ENCODE results near the gene NNT. TPM values are rescaled to one million over a fixed set of nuclear protein-coding genes. Genes with fewer than 3 reads are reported as not detected.
"Not testable (repeated sequence)": the region's sequence is repeated elsewhere in the genome, so short reads cannot be mapped to it uniquely, and the experiment has no call there.

The NNT gene
- total and polyA plus RNA-seq, 2 of the 8 experiments (the other 6 are each of a cell fraction or from before 2014, with no cell fraction given): 11.0 to 22.2 TPM

GRCh38 chr5:43573058-43573457, 29.9 kb upstream of the NNT start (continued):
- no peak for TF ChIP-seq TAF7 (optimal IDR thresholded peaks at IDR 0.05; ENCODE audit: borderline replicate concordance, low read depth, low read length)
- TF ChIP-seq RFX5 (IDR thresholded peaks at IDR 0.05; ENCODE audit: borderline replicate concordance, low read depth, low read length): no peak
- no peak for TF ChIP-seq MAFK (IDR thresholded peaks at IDR 0.05; ENCODE audit: low read depth, low read length)
- TF ChIP-seq POLR2A (IDR thresholded peaks at IDR 0.05; ENCODE audit: control extremely low read depth in 1 of 2, low read depth in 2 of 2, low read length in 2 of 2): no peak

GRCh38 chr5:43580402-43581210, 22.4 kb upstream of the NNT start:
- H2AK5ac ChIP-seq (ENCODE audit: low read depth, low read length); H3K18ac ChIP-seq (ENCODE audit: extremely low read depth, low read length); H3K23me2 ChIP-seq (ENCODE audit: low read depth, low read length); H3K9ac ChIP-seq (replicated peaks in 1 of 4; ENCODE audit: extremely low read depth in 1 of 4, low read depth in 3 of 4, low read length in 3 of 4); H2BK120ac ChIP-seq (replicated peaks; ENCODE audit: low read depth, low read length); H3K4ac ChIP-seq (replicated peaks; ENCODE audit: insufficient read length, low read depth, low read length); H4K91ac ChIP-seq (replicated peaks; ENCODE audit: insufficient read length, low read length); H4K8ac ChIP-seq (ENCODE audit: extremely low read depth, insufficient read depth, low read length); H3K56ac ChIP-seq (replicated peaks; ENCODE audit: insufficient read length, low read depth, low read length); H3K4me1 ChIP-seq (replicated peaks in 1 of 4; ENCODE audit: control insufficient read depth in 3 of 4, insufficient read depth in 4 of 4, low read length in 3 of 4); H3K14ac ChIP-seq (ENCODE audit: insufficient read length); H3K27me3 ChIP-seq (replicated peaks in 1 of 4; ENCODE audit: control insufficient read depth in 3 of 4, extremely low read depth in 1 of 4, insufficient read depth in 3 of 4, low read length in 3 of 4); H3K79me2 ChIP-seq (ENCODE audit: control insufficient read depth in 1 of 2, insufficient read depth in 2 of 2, low read length in 2 of 2); H2BK15ac ChIP-seq (ENCODE audit: low read length); H2BK5ac ChIP-seq (ENCODE audit: low read depth, low read length); H4K20me1 ChIP-seq (replicated peaks in 1 of 2; ENCODE audit: control insufficient read depth in 1 of 2, insufficient read depth in 2 of 2, low read length in 2 of 2); FAIRE-seq; H3K23ac ChIP-seq (ENCODE audit: insufficient read length); DNase-seq (ENCODE audit: low read depth in 1 of 2, low spot score in 2 of 2); H3K4me2 ChIP-seq (ENCODE audit: insufficient read depth in 1 of 2, low read depth in 2 of 2, low read length in 2 of 2); H4K5ac ChIP-seq (ENCODE audit: insufficient read length, low read depth, low read length); H2BK12ac ChIP-seq (ENCODE audit: low read depth, low read length); POLR2A ChIA-PET (ENCODE audit: partially characterized antibody); H3K79me1 ChIP-seq (ENCODE audit: low read depth, low read length); H3K36me3 ChIP-seq (ENCODE audit: control insufficient read depth in 2 of 4, insufficient read depth in 4 of 4, low read length in 3 of 4); H3K4me3 ChIP-seq (ENCODE audit: extremely low read depth in 1 of 4, insufficient read depth in 2 of 4, low read depth in 3 of 4, low read length in 4 of 4); H3K27ac ChIP-seq (ENCODE audit: low read depth, low read length); H2BK20ac ChIP-seq (ENCODE audit: low read length); H2AFZ ChIP-seq (ENCODE audit: low read length): not testable (repeated sequence)
- WGBS, 2 experiments (ENCODE audit: extremely low coverage in 1 of 2, insufficient coverage in 1 of 2, insufficient read length in 1 of 2, insufficient replicate concordance in 2 of 2, low coverage in 1 of 2, low lambda C conversion rate in 2 of 2, missing lambda C conversion rate in 1 of 2): 88% methylated on average over 9 of the region's 10 CpGs; no CpG with 5 or more reads in 1 of the 2 experiments
- CTCF ChIA-PET (ENCODE audit: partially characterized antibody): interaction anchor here (0.6 to 0.8 kb wide), 2 partner anchors 16 to 71 kb away, joined by 3 read pairs; no protein-coding TSS in a partner anchor
- H3K9me3 ChIP-seq (ENCODE audit: insufficient read depth in 2 of 2, low read depth in 1 of 2, low read length in 1 of 2): peaks cover 7 to 12% of the 10 kb centered on the region in 2 experiments
